Right ventricle myocardium inferior (tissue), 1 donor: Measurements from ENCODE around the gene PCDH10. TPM values are rescaled to one million over a fixed set of nuclear protein-coding genes. Genes with fewer than 3 reads are reported as not detected.
"Not testable (repeated sequence)": the region's sequence is repeated elsewhere in the genome, so short reads cannot be mapped to it uniquely, and the experiment has no call there.

Experiments used
- ATAC-seq: fragments of 200-7000 bp; cut with Tn5 transposase; one replicate; pipeline ENCODE4 v1.9.1; 2020; ENCODE audit warnings: mild to moderate bottlenecking, moderate library complexity
- DNase-seq: peaks from one replicate; pipeline ENCODE4 v3.0.0; 2021; ENCODE audit errors: missing footprints
- intact Hi-C: fragments of 100-400 bp; cut with DNase I; formaldehyde crosslinking; loops from one replicate; pipeline ENCODE4 v1.11.0; 2022
- total RNA-seq: library from RNA; stranded (reverse); fragmentation: NEBNext Ultra II Directional; extraction: Animal tissue kit (Norgen Biotek cat#: 25700); gene quantifications from one replicate; pipeline ENCODE4 v1.2.1, GENCODE V29; 2021
- donor health status: DM: no; HTN: yes; CAD: no; lungs with severe emphysema.

PCDH10 gene
- total RNA-seq, 1 donor from 2014 or later, result 0.03 TPM

GRCh38 chr4:133188433-133189146 lies 39.5 kb downstream of the PCDH10 start:
- DNase-seq, result peak; percentile 17
- intact Hi-C loops, result no loop called here
- no peak for ATAC-seq

GRCh38 chr4:133189147-133189517 lies 40.0 kb downstream of the PCDH10 start:
- ATAC-seq (no peak), DNase-seq (no peak)
- intact Hi-C loops, result no loop called here

- intact Hi-C loops, result no loop called here
- ATAC-seq, result no peak
- DNase-seq, result no peak
These were observed 41.0 kb downstream of the PCDH10 start for GRCh38 chr4:133190098-133190497.

- ATAC-seq, result no peak
- intact Hi-C loops, result no loop called here
These were observed 59.7 kb downstream of the PCDH10 start for GRCh38 chr4:133208694-133209285.

GRCh38 chr4:133233922-133234321 lies 84.8 kb downstream of the PCDH10 start:
- DNase-seq (peak; percentile 48), ATAC-seq (no peak)
- intact Hi-C loops, result no loop called here

More at GRCh38 chr4:133208694-133209285, 59.7 kb downstream of the PCDH10 start:
- DNase-seq, result no peak

- DNase-seq, ATAC-seq, intact Hi-C loops: not testable (repeated sequence)
These were observed 91.4 kb downstream of the PCDH10 start for GRCh38 chr4:133240451-133240850.
